Measurements from ENCODE around the gene ATL3.
"Not testable (repeated sequence)": the region's sequence is repeated elsewhere in the genome, so short reads cannot be mapped to it uniquely, and the experiment has no call there.

The ATL3 gene

GRCh38 chr11:63671322-63672155 lies at the start of gene ATL3:
ATL3 (minus strand) TSS chr11:63671376; CDS start chr11:63671335, 41 bp downstream.
- in situ Hi-C loops (cut with MboI; ENCODE audit: low sequenced_read_pairs), result no loop called here

GRCh38 chr11:63720611-63721010 lies 49.4 kb upstream of the ATL3 start:
- in situ Hi-C loops (cut with MboI; ENCODE audit: low sequenced_read_pairs), result no loop called here

- in situ Hi-C loops (cut with MboI; ENCODE audit: low sequenced_read_pairs), result no loop called here
These were observed 48.8 kb upstream of the ATL3 start for GRCh38 chr11:63719987-63720386.

- in situ Hi-C loops (cut with MboI; ENCODE audit: low sequenced_read_pairs), result no loop called here
These were observed 47.8 kb upstream of the ATL3 start for GRCh38 chr11:63719001-63719400.

- in situ Hi-C loops (cut with MboI; ENCODE audit: low sequenced_read_pairs), result no loop called here
These were observed 44.9 kb upstream of the ATL3 start for GRCh38 chr11:63716046-63716445.

- in situ Hi-C loops (cut with MboI; ENCODE audit: low sequenced_read_pairs), result no loop called here
These were observed 42.6 kb upstream of the ATL3 start for GRCh38 chr11:63713766-63714165.

- in situ Hi-C loops (cut with MboI; ENCODE audit: low sequenced_read_pairs), result no loop called here
These were observed 40.7 kb upstream of the ATL3 start for GRCh38 chr11:63711838-63712237.

GRCh38 chr11:63710476-63711217 lies 39.5 kb upstream of the ATL3 start:
- in situ Hi-C loops (cut with MboI; ENCODE audit: low sequenced_read_pairs), result no loop called here

GRCh38 chr11:63709336-63709884 lies 38.2 kb upstream of the ATL3 start:
- in situ Hi-C loops (cut with MboI; ENCODE audit: low sequenced_read_pairs), result no loop called here

- in situ Hi-C loops (cut with MboI; ENCODE audit: low sequenced_read_pairs), result no loop called here
These were observed 37.6 kb upstream of the ATL3 start for GRCh38 chr11:63708764-63709163.

GRCh38 chr11:63705526-63705925 lies 34.4 kb upstream of the ATL3 start:
- in situ Hi-C loops (cut with MboI; ENCODE audit: low sequenced_read_pairs), result no loop called here

- in situ Hi-C loops (cut with MboI; ENCODE audit: low sequenced_read_pairs), result no loop called here
These were observed 28.7 kb upstream of the ATL3 start for GRCh38 chr11:63699896-63700295.

- in situ Hi-C loops (cut with MboI; ENCODE audit: low sequenced_read_pairs), result no loop called here
These were observed 28.0 kb upstream of the ATL3 start for GRCh38 chr11:63698976-63699733.

GRCh38 chr11:63694596-63694995 lies 23.4 kb upstream of the ATL3 start:
- in situ Hi-C loops (cut with MboI; ENCODE audit: low sequenced_read_pairs), result no loop called here

- in situ Hi-C loops (cut with MboI; ENCODE audit: low sequenced_read_pairs), result no loop called here
These were observed 16.7 kb upstream of the ATL3 start for GRCh38 chr11:63687845-63688244.

GRCh38 chr11:63686926-63687325 lies 15.8 kb upstream of the ATL3 start:
- in situ Hi-C loops (cut with MboI; ENCODE audit: low sequenced_read_pairs), result no loop called here

GRCh38 chr11:63685158-63685721 lies 14.1 kb upstream of the ATL3 start:
- in situ Hi-C loops (cut with MboI; ENCODE audit: low sequenced_read_pairs), result not testable (repeated sequence)

- in situ Hi-C loops (cut with MboI; ENCODE audit: low sequenced_read_pairs), result no loop called here
These were observed 12.2 kb upstream of the ATL3 start for GRCh38 chr11:63683133-63683991.

GRCh38 chr11:63682066-63683021 lies 11.2 kb upstream of the ATL3 start:
- in situ Hi-C loops (cut with MboI; ENCODE audit: low sequenced_read_pairs), result no loop called here

Measured in HL-60/S4 treated with retinoic acid at 250 ng/mL for 4 days and 3 days (cell line).